Measurements from ENCODE around the gene PRKACA. TPM values are rescaled to one million over a fixed set of nuclear protein-coding genes. Genes with fewer than 3 reads are reported as not detected.

Gene PRKACA
- total and polyA plus RNA-seq, 2 donors (not counting 1 experiment from before 2014, with no cell fraction given): 43.6 to 67.4 TPM

GRCh38 chr19:14082675-14082960 is 34.9 kb downstream of the PRKACA start:
- H2AFZ ChIP-seq (ENCODE audit: low read length): no peak overlapping the region
- H3K79me2 ChIP-seq (ENCODE audit: control insufficient read depth, insufficient read depth, low read length): no peaks in the 10 kb centered on the region
- TF ChIP-seq, protein P1, sequence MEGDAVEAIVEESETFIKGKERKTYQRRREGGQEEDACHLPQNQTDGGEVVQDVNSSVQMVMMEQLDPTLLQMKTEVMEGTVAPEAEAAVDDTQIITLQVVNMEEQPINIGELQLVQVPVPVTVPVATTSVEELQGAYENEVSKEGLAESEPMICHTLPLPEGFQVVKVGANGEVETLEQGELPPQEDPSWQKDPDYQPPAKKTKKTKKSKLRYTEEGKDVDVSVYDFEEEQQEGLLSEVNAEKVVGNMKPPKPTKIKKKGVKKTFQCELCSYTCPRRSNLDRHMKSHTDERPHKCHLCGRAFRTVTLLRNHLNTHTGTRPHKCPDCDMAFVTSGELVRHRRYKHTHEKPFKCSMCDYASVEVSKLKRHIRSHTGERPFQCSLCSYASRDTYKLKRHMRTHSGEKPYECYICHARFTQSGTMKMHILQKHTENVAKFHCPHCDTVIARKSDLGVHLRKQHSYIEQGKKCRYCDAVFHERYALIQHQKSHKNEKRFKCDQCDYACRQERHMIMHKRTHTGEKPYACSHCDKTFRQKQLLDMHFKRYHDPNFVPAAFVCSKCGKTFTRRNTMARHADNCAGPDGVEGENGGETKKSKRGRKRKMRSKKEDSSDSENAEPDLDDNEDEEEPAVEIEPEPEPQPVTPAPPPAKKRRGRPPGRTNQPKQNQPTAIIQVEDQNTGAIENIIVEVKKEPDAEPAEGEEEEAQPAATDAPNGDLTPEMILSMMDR (conservative IDR thresholded peaks at IDR 0.05 in 1 of 2, IDR thresholded peaks at IDR 0.05 in 1 of 2; ENCODE audit: low read depth in 1 of 2, low read length in 2 of 2): no peak
- no peak for TF ChIP-seq EZH2 (IDR thresholded peaks at IDR 0.05; ENCODE audit: low read length, missing control alignments)
- no peaks in the 10 kb centered on the region for H3K9me3 ChIP-seq (ENCODE audit: control insufficient read depth, insufficient read depth, low read depth, low read length)
- DNase-seq (ENCODE audit: low read depth in 2 of 2): no peak
- no peaks in the 10 kb centered on the region for H4K20me1 ChIP-seq (ENCODE audit: control insufficient read depth, extremely low read depth, insufficient read depth, low read length)
- no peaks in the 10 kb centered on the region for H3K4me1 ChIP-seq (ENCODE audit: control insufficient read depth, extremely low read depth, insufficient read depth, low read length)
- H3K27ac ChIP-seq (ENCODE audit: insufficient read depth, low read length): no peak overlapping the region
- H3K36me3 ChIP-seq (ENCODE audit: control insufficient read depth, insufficient read depth, low read length): no peaks in the 10 kb centered on the region
- H3K9ac ChIP-seq (ENCODE audit: insufficient read depth, low read length): no peak overlapping the region
- H3K4me2 ChIP-seq (ENCODE audit: extremely low read depth, insufficient read depth, low read length): no peak overlapping the region
- no peaks in the 10 kb centered on the region for H3K27me3 ChIP-seq (ENCODE audit: control insufficient read depth, insufficient read depth, low read length)
- H3K4me3 ChIP-seq (replicated peaks in 1 of 4; ENCODE audit: control extremely low read depth in 1 of 4, insufficient read depth in 1 of 4, low read depth in 3 of 4, low read length in 4 of 4): peak overlapping the region in 2 of 4 experiments; percentile 65 to 86

GRCh38 chr19:14081797-14082674 is 35.5 kb downstream of the PRKACA start:
- TF ChIP-seq, protein P1 (conservative IDR thresholded peaks at IDR 0.05 in 1 of 2, IDR thresholded peaks at IDR 0.05 in 1 of 2; ENCODE audit: low read depth in 1 of 2, low read length in 2 of 2): no peak
- TF ChIP-seq EZH2 (IDR thresholded peaks at IDR 0.05; ENCODE audit: low read length, missing control alignments): no peak
- peak overlapping the region; percentile 84 for H3K9ac ChIP-seq (ENCODE audit: insufficient read depth, low read length)
- H3K27me3 ChIP-seq (ENCODE audit: control insufficient read depth, insufficient read depth, low read length): no peaks in the 10 kb centered on the region
- no peaks in the 10 kb centered on the region for H3K9me3 ChIP-seq (ENCODE audit: control insufficient read depth, insufficient read depth, low read depth, low read length)
- H3K27ac ChIP-seq (ENCODE audit: insufficient read depth, low read length): peak overlapping the region; percentile 77
- no peaks in the 10 kb centered on the region for H3K79me2 ChIP-seq (ENCODE audit: control insufficient read depth, insufficient read depth, low read length)
- no peaks in the 10 kb centered on the region for H4K20me1 ChIP-seq (ENCODE audit: control insufficient read depth, extremely low read depth, insufficient read depth, low read length)
- peak overlapping the region; percentile 96 for H3K4me2 ChIP-seq (ENCODE audit: extremely low read depth, insufficient read depth, low read length)
- peak in 1 of 2 donors; percentile 48 for DNase-seq (ENCODE audit: low read depth in 2 of 2)
- no peaks in the 10 kb centered on the region for H3K36me3 ChIP-seq (ENCODE audit: control insufficient read depth, insufficient read depth, low read length)
- H3K4me3 ChIP-seq (replicated peaks in 1 of 4; ENCODE audit: control extremely low read depth in 1 of 4, insufficient read depth in 1 of 4, low read depth in 3 of 4, low read length in 4 of 4): peak overlapping the region; percentile 65 to 86 (median 76)
- H3K4me1 ChIP-seq (ENCODE audit: control insufficient read depth, extremely low read depth, insufficient read depth, low read length): no peaks in the 10 kb centered on the region
- peak overlapping the region; percentile 85 for H2AFZ ChIP-seq (ENCODE audit: low read length)

DNA sequence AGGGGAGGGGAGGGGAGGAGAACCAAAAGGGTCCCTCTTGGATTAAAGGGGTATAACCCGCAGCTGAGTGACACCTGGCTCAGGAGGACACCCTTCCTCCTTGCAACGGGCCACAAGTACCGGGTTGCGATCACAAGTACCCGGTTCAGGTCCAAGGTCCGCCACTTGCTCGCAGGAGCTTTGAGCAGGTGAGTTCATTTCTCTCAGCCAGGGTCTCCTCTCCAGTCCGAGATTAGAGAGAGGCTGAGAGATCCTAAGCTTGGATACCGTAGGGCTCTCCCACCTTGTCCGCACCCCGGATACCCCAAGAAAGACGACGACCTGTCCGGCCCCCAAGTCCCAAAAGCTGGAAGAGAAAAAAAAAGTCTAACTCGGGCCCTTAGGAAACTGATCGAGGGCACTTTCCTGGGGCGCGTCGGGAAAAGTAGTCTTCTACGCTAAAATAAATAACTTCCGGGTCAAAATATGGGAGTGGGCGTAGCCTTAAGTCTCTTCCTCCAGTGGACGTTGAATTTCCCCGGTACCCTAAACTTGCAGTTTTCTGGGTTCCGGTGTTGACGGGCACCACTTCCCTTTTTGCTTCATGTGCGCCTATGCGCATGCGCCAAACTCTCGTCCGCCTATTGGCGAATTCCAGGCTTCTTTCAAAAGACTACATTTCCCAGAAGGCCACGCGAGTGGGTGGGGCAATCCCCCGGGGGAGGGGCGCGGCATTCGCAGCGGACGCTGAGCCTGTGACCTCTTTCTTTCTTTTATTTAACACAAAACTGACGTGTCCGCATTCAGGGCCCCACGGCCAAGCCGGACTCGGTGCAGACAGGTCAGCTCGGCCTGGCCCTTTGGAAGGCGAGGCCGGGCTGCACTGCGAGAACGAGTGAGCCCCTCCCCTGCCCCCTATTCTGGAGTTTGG is 36.4 kb downstream of the PRKACA start:
- Histone ChIP-seq H3K36me3 (ENCODE audit: control insufficient read depth, insufficient read depth, low read length) (no peaks in the 10 kb centered on the region), H4K20me1 (ENCODE audit: control insufficient read depth, extremely low read depth, insufficient read depth, low read length) (no peaks in the 10 kb centered on the region), H2AFZ (ENCODE audit: low read length) (peak overlapping the region; percentile 90), H3K4me2 (ENCODE audit: extremely low read depth, insufficient read depth, low read length) (peak overlapping the region; percentile 96), H3K9ac (ENCODE audit: insufficient read depth, low read length) (peak overlapping the region; percentile 84), H3K4me1 (ENCODE audit: control insufficient read depth, extremely low read depth, insufficient read depth, low read length) (no peaks in the 10 kb centered on the region), H3K79me2 (ENCODE audit: control insufficient read depth, insufficient read depth, low read length) (no peaks in the 10 kb centered on the region), H3K4me3 (replicated peaks in 1 of 4; ENCODE audit: control extremely low read depth in 1 of 4, insufficient read depth in 1 of 4, low read depth in 3 of 4, low read length in 4 of 4) (peak overlapping the region; percentile 76 to 86 (median 82)), H3K27me3 (ENCODE audit: control insufficient read depth, insufficient read depth, low read length) (no peaks in the 10 kb centered on the region), H3K9me3 (ENCODE audit: control insufficient read depth, insufficient read depth, low read depth, low read length) (no peaks in the 10 kb centered on the region), H3K27ac (ENCODE audit: insufficient read depth, low read length) (peak overlapping the region; percentile 77)
- TF ChIP-seq EZH2 (IDR thresholded peaks at IDR 0.05; ENCODE audit: low read length, missing control alignments): no peak
- TF ChIP-seq, protein P1 (conservative IDR thresholded peaks at IDR 0.05 in 1 of 2, IDR thresholded peaks at IDR 0.05 in 1 of 2; ENCODE audit: low read depth in 1 of 2, low read length in 2 of 2): no peak
- DNase-seq (ENCODE audit: low read depth in 2 of 2): peak; percentile 98 to 100

Data from fibroblast of lung (primary cell).